H9 (cell line): ENCODE data around the gene FUT8. TPM values are rescaled to one million over a fixed set of nuclear protein-coding genes. Genes with fewer than 3 reads are reported as not detected.

ENCODE experiments used
- DNase-seq: peaks from one replicate; pipeline ENCODE4 v3.0.0-alpha.2; 2017
- H2AFZ ChIP-seq: one replicate; pipeline ENCODE4 v1.6.1; 2013; ENCODE audit warnings: mild to moderate bottlenecking, low read length, control low read depth, moderate library complexity
- H2AK5ac ChIP-seq: 2 replicates; pipeline ENCODE4 v1.6.1; 2013; ENCODE audit warnings: low read length, control low read depth, mixed read lengths; ENCODE audit not compliant: insufficient read length
- H2BK120ac ChIP-seq: one replicate; pipeline ENCODE4 v1.6.1; 2013; ENCODE audit warnings: low read depth, mild to moderate bottlenecking, low read length, control low read depth, inconsistent platforms; ENCODE audit not compliant: poor library complexity, severe bottlenecking
- H2BK12ac ChIP-seq: 2 replicates; pipeline ENCODE4 v1.6.1; 2013; ENCODE audit warnings: low read length, control low read depth, mixed read lengths, low read depth; ENCODE audit not compliant: insufficient read length
- H2BK15ac ChIP-seq: 2 replicates; pipeline ENCODE4 v1.6.1; 2013; ENCODE audit warnings: low read depth, low read length, control low read depth
- H2BK20ac ChIP-seq: one replicate; pipeline ENCODE4 v1.6.1; 2013; ENCODE audit warnings: low read depth, mild to moderate bottlenecking, low read length, control low read depth, inconsistent platforms; ENCODE audit not compliant: poor library complexity, severe bottlenecking
- H2BK5ac ChIP-seq: 2 replicates; pipeline ENCODE4 v1.6.1; 2013; ENCODE audit warnings: low read length, control low read depth, mixed read lengths; ENCODE audit not compliant: insufficient read length
- H3K14ac ChIP-seq: 2 replicates; pipeline ENCODE4 v1.6.1; 2013; ENCODE audit warnings: low read length, control low read depth; ENCODE audit not compliant: insufficient read depth
- H3K18ac ChIP-seq: 2 replicates; pipeline ENCODE4 v1.6.1; 2013; ENCODE audit warnings: low read depth, mild to moderate bottlenecking, mixed read lengths, low read length, control low read depth; ENCODE audit not compliant: insufficient read length
- H3K23ac ChIP-seq: 2 replicates; pipeline ENCODE4 v1.6.1; 2013; ENCODE audit warnings: low read length, control low read depth, mixed read lengths, low read depth; ENCODE audit not compliant: insufficient read length
- H3K23me2 ChIP-seq: 2 replicates; pipeline ENCODE4 v1.6.1; 2013; ENCODE audit warnings: low read depth, mild to moderate bottlenecking, mixed read lengths, low read length, control low read depth; ENCODE audit not compliant: insufficient read length, poor library complexity, severe bottlenecking
- H3K27ac ChIP-seq: 2 replicates; pipeline ENCODE4 v1.5.1; 2013; ENCODE audit warnings: low read length, control low read depth, mixed read lengths, low read depth; ENCODE audit not compliant: insufficient read length
- H3K27me3 ChIP-seq: 2 replicates; pipeline ENCODE4 v1.6.1; 2013; ENCODE audit warnings: low read length, control low read depth, inconsistent platforms; ENCODE audit not compliant: insufficient read depth
- H3K4ac ChIP-seq: 2 replicates; pipeline ENCODE4 v1.6.1; 2013; ENCODE audit warnings: low read depth, mild to moderate bottlenecking, control low read depth, inconsistent platforms, low read length, moderate library complexity
- H3K4me1 ChIP-seq: 2 replicates; pipeline ENCODE4 v1.6.1; 2013; ENCODE audit warnings: low read length, control low read depth, inconsistent platforms; ENCODE audit not compliant: insufficient read depth
- H3K4me2 ChIP-seq: 2 replicates; pipeline ENCODE4 v1.6.1; 2013; ENCODE audit warnings: low read length, control low read depth, mixed read lengths; ENCODE audit not compliant: insufficient read length, insufficient read depth
- H3K56ac ChIP-seq: 2 replicates; pipeline ENCODE4 v1.6.1; 2013; ENCODE audit warnings: low read depth, mild to moderate bottlenecking, mixed read lengths, low read length, control low read depth; ENCODE audit not compliant: insufficient read length
- H3K79me1 ChIP-seq: 2 replicates; pipeline ENCODE4 v1.6.1; 2013; ENCODE audit warnings: low read depth, mild to moderate bottlenecking, moderate library complexity, low read length, control low read depth, inconsistent platforms; ENCODE audit not compliant: insufficient read depth, poor library complexity, severe bottlenecking
- H3K79me2 ChIP-seq: 2 replicates; pipeline ENCODE4 v1.6.1; 2013; ENCODE audit warnings: low read length, control low read depth, inconsistent platforms; ENCODE audit not compliant: insufficient read depth
- H3K9ac ChIP-seq: 2 replicates; pipeline ENCODE4 v1.6.1; 2013; ENCODE audit warnings: low read length, control low read depth, mixed read lengths; ENCODE audit not compliant: insufficient read length; ENCODE audit errors: extremely low read depth
- H3K9me3 ChIP-seq: one replicate; pipeline ENCODE4 v1.6.1; 2013; ENCODE audit warnings: low read depth, low read length, inconsistent platforms; ENCODE audit not compliant: control insufficient read depth
- H3T11ph ChIP-seq: one replicate; pipeline ENCODE4 v1.6.1; 2013; ENCODE audit warnings: mild to moderate bottlenecking, low read length, control low read depth, inconsistent platforms
- H4K20me1 ChIP-seq: one replicate; pipeline ENCODE4 v1.6.1; 2013; ENCODE audit not compliant: control insufficient read depth, insufficient read length, insufficient read depth
- H4K5ac ChIP-seq: 2 replicates; pipeline ENCODE4 v1.6.1; 2013; ENCODE audit warnings: low read depth, mild to moderate bottlenecking, mixed read lengths, low read length, control low read depth; ENCODE audit not compliant: insufficient read length
- H4K8ac ChIP-seq: replicated peaks from 2 replicates; pipeline ENCODE4 v1.6.1; 2013; ENCODE audit warnings: low read length, control low read depth, mixed read lengths, low read depth; ENCODE audit not compliant: insufficient read length
- H4K91ac ChIP-seq: 2 replicates; pipeline ENCODE4 v1.6.1; 2013; ENCODE audit warnings: low read depth, mild to moderate bottlenecking, moderate library complexity, mixed read lengths, low read length, control low read depth; ENCODE audit not compliant: insufficient read length
- H3K27ac Mint-ChIP-seq, 3 experiments: 2 replicates in 2 of 3; 3 replicates in 1 of 3; pipeline ENCODE4 v1.8.0; 2020 to 2021; ENCODE audit warnings: mixed read lengths in 3 of 3, mild to moderate bottlenecking in 1 of 3, moderate library complexity in 1 of 3
- H3K27me3 Mint-ChIP-seq: 2 replicates; pipeline ENCODE4 v1.8.0; 2021; ENCODE audit warnings: low read depth, mild to moderate bottlenecking, moderate library complexity, mixed read lengths
- H3K36me3 Mint-ChIP-seq, 3 experiments: 2 replicates in 2 of 3; 3 replicates in 1 of 3; pipeline ENCODE4 v1.8.0; 2020 to 2021; ENCODE audit warnings: low read depth in 3 of 3, mixed read lengths in 3 of 3; ENCODE audit not compliant: insufficient read depth in 1 of 3
- H3K4me1 Mint-ChIP-seq, 2 experiments: 2 replicates each; pipeline ENCODE4 v1.8.0; 2020; ENCODE audit warnings: mixed read lengths in 2 of 2
- H3K4me3 Mint-ChIP-seq, 2 experiments: 2 replicates in 1 of 2; 3 replicates in 1 of 2; pipeline ENCODE4 v1.8.0; 2020 to 2021; ENCODE audit warnings: mild to moderate bottlenecking in 2 of 2, mixed read lengths in 2 of 2, moderate library complexity in 1 of 2
- H3K9me3 Mint-ChIP-seq, 2 experiments: 2 replicates in 1 of 2; 3 replicates in 1 of 2; pipeline ENCODE4 v1.8.0; 2020; ENCODE audit warnings: mild to moderate bottlenecking in 2 of 2, mixed read lengths in 2 of 2, moderate library complexity in 1 of 2
- CTCF ChIP-seq: fragments of 200-600 bp; sonication (generic); conservative IDR thresholded peaks from 3 replicates; pipeline ENCODE4 v1.8.0; 2021; ENCODE audit warnings: antibody characterized with exemption, mild to moderate bottlenecking
- WGBS: extraction: QIAGEN DNeasy Blood & Tissue Kit; methylation state at CpG from one replicate; pipeline ENCODE4 v1.1.7; 2013; ENCODE audit warnings: missing lambda C conversion rate, low lambda C conversion rate, mixed read lengths; ENCODE audit not compliant: insufficient read length; ENCODE audit errors: extremely low coverage; 5-methylcytosine and 5-hydroxymethylcytosine counted together
- total RNA-seq: library from RNA; stranded (reverse); gene quantifications from 2 replicates; pipeline ENCODE4 v1.2.1, GENCODE V29; 2021

The FUT8 gene
- total RNA-seq, 1 experiment from 2014 or later = 44.3 TPM

DNA sequence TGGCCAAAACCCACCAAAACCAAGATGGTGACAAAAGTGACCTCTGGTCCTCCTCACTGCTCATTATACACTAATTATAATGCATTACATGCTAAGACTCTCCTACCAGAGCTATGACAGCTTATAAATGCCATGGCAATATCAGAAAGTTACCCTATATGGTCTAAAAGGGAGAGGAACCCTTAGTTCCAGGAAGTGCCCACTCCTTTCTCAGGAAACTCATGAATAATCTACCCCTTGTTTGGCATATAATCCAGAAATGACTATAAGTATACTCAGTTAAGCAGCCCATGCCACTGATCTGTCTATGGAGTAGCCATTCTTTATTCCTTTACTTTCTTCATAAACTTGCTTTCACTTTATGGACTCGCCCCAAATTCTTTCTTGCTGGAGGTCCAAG lies 43.0 kb upstream of the FUT8 start:
- Histone ChIP-seq H3K23me2 (no peaks in the 10 kb centered on the region), H2BK15ac (no peak overlapping the region), H3K23ac (no peak overlapping the region), H3K79me2 (no peaks in the 10 kb centered on the region), H3T11ph (no peak overlapping the region), H2BK12ac (no peak overlapping the region), H2BK5ac (no peak overlapping the region), H3K4me2 (no peak overlapping the region), H3K79me1 (no peaks in the 10 kb centered on the region), H3K4me1 (peaks cover 8% of the 10 kb centered on the region), H4K5ac (no peak overlapping the region), H2AK5ac (no peak overlapping the region), H3K14ac (no peak overlapping the region), H3K9me3 (no peaks in the 10 kb centered on the region), H3K27ac (no peak overlapping the region), H3K27me3 (no peaks in the 10 kb centered on the region), H4K20me1 (no peaks in the 10 kb centered on the region), H3K18ac (no peak overlapping the region), H4K91ac (no peak overlapping the region), H4K8ac (no peak overlapping the region), H2BK120ac (no peak overlapping the region), H3K4ac (no peak overlapping the region), H3K56ac (no peak overlapping the region), H2AFZ (no peak overlapping the region), H2BK20ac (no peak overlapping the region), H3K9ac (no peak overlapping the region)
- H3K36me3 Mint-ChIP-seq = no peaks in the 10 kb centered on the region
- H3K27me3 Mint-ChIP-seq = no peaks in the 10 kb centered on the region; the same call in 1 of the 2 replicates
- H3K9me3 Mint-ChIP-seq = peaks cover 3% of the 10 kb centered on the region in 2 experiments; a peak in 3 of 5 replicates
- no peak overlapping the region for H3K27ac Mint-ChIP-seq
- no peak for TF ChIP-seq CTCF
- H3K4me1 Mint-ChIP-seq = peaks cover 59 to 60% of the 10 kb centered on the region in 2 experiments
- WGBS = no CpG with 5 or more reads among the region's 1 CpG
- no peak overlapping the region for H3K4me3 Mint-ChIP-seq
- no peak for DNase-seq
